Mesenchymal stem cell (in vitro differentiated cells and primary cell): ENCODE data around the gene SLC25A17.
A peak's percentile ranks its signal among the peaks of the same experiment; 100 is the strongest.

Experiments used
- DNase-seq: peaks from one replicate; pipeline ENCODE4 v3.0.0-alpha.2; 2013
- H2AFZ ChIP-seq: one replicate; pipeline ENCODE4 v1.6.1; 2013; ENCODE audit warnings: low read depth, mild to moderate bottlenecking, control low read depth, inconsistent platforms, low read length, moderate library complexity
- H2AK5ac ChIP-seq: 2 replicates; pipeline ENCODE4 v1.6.1; 2013; ENCODE audit warnings: low read length, moderate library complexity, mild to moderate bottlenecking, inconsistent platforms; ENCODE audit not compliant: severe bottlenecking
- H2BK120ac ChIP-seq: one replicate; pipeline ENCODE4 v1.6.1; 2013; ENCODE audit warnings: low read depth, mild to moderate bottlenecking, inconsistent platforms, low read length, moderate library complexity
- H2BK12ac ChIP-seq, 2 experiments: one replicate each; pipeline ENCODE4 v1.6.1; 2013; ENCODE audit warnings: inconsistent platforms in 2 of 2, low read length in 2 of 2, mild to moderate bottlenecking in 2 of 2, moderate library complexity in 2 of 2, control low read depth in 1 of 2
- H2BK15ac ChIP-seq: one replicate; pipeline ENCODE4 v1.6.1; 2013; ENCODE audit warnings: mild to moderate bottlenecking, low read depth, inconsistent platforms; ENCODE audit not compliant: poor library complexity, severe bottlenecking
- H2BK5ac ChIP-seq: 2 replicates; pipeline ENCODE4 v1.6.1; 2013; ENCODE audit warnings: low read depth, mild to moderate bottlenecking, low read length, control low read depth, inconsistent platforms; ENCODE audit not compliant: poor library complexity, severe bottlenecking
- H3K14ac ChIP-seq, 2 experiments: one replicate each; pipeline ENCODE4 v1.6.1; 2013; ENCODE audit warnings: inconsistent platforms in 2 of 2, low read length in 2 of 2, control low read depth in 1 of 2, mild to moderate bottlenecking in 1 of 2, moderate library complexity in 1 of 2
- H3K18ac ChIP-seq, 2 experiments: one replicate each; pipeline ENCODE4 v1.6.1; 2013; ENCODE audit warnings: inconsistent platforms in 2 of 2, low read length in 2 of 2, control low read depth in 1 of 2, low read depth in 1 of 2, mild to moderate bottlenecking in 1 of 2
- H3K23ac ChIP-seq, 2 experiments: one replicate each; pipeline ENCODE4 v1.6.1; 2013; ENCODE audit warnings: inconsistent platforms in 2 of 2, low read length in 2 of 2, mild to moderate bottlenecking in 2 of 2, moderate library complexity in 2 of 2, control low read depth in 1 of 2
- H3K27ac ChIP-seq: 2 replicates; pipeline ENCODE4 v1.5.1; 2013; ENCODE audit warnings: mild to moderate bottlenecking, moderate library complexity, low read length, control low read depth, inconsistent platforms; ENCODE audit not compliant: poor library complexity, severe bottlenecking
- H3K27me3 ChIP-seq, 2 experiments: 2 replicates each; pipeline versions ENCODE4 v1.6.1 to v1.7.0; 2013; ENCODE audit warnings: low read length in 2 of 2, mild to moderate bottlenecking in 2 of 2, moderate library complexity in 2 of 2, control low read depth in 1 of 2, inconsistent platforms in 1 of 2; ENCODE audit not compliant: control insufficient read depth in 1 of 2, insufficient read depth in 1 of 2
- H3K36me3 ChIP-seq, 2 experiments: 2 replicates each; pipeline versions ENCODE4 v1.6.1 to v1.7.0; 2013; ENCODE audit warnings: low read length in 2 of 2, control low read depth in 1 of 2, inconsistent platforms in 1 of 2, low read depth in 1 of 2, mild to moderate bottlenecking in 1 of 2; ENCODE audit not compliant: insufficient read depth in 2 of 2, control insufficient read depth in 1 of 2
- H3K4ac ChIP-seq, 2 experiments: one replicate each; pipeline ENCODE4 v1.6.1; 2013; ENCODE audit warnings: inconsistent platforms in 2 of 2, low read length in 2 of 2, mild to moderate bottlenecking in 2 of 2, moderate library complexity in 2 of 2, control low read depth in 1 of 2, low read depth in 1 of 2
- H3K4me1 ChIP-seq: 2 replicates; pipeline ENCODE4 v1.6.1; 2013; ENCODE audit warnings: low read depth, low read length, control low read depth; ENCODE audit not compliant: control insufficient read depth, insufficient read depth
- H3K4me2 ChIP-seq: 2 replicates; pipeline ENCODE4 v1.6.1; 2013; ENCODE audit warnings: low read length, mild to moderate bottlenecking, inconsistent platforms; ENCODE audit not compliant: poor library complexity, severe bottlenecking
- H3K4me3 ChIP-seq, 2 experiments: 2 replicates each; pipeline versions ENCODE4 v1.5.1 to v1.7.0; 2013; ENCODE audit warnings: low read length in 2 of 2, mild to moderate bottlenecking in 2 of 2, control low read depth in 1 of 2, low read depth in 1 of 2; ENCODE audit not compliant: insufficient read depth in 1 of 2
- H3K79me1 ChIP-seq: replicated peaks from 2 replicates; pipeline ENCODE4 v1.6.1; 2013; ENCODE audit warnings: mild to moderate bottlenecking, control low read depth, low read length, inconsistent platforms; ENCODE audit not compliant: poor library complexity, severe bottlenecking
- H3K9ac ChIP-seq: 2 replicates; pipeline ENCODE4 v1.7.0; 2013; ENCODE audit warnings: mild to moderate bottlenecking, low read length, moderate library complexity
- H3K9me3 ChIP-seq: 2 replicates; pipeline ENCODE4 v1.7.0; 2013; ENCODE audit warnings: mild to moderate bottlenecking, low read length; ENCODE audit not compliant: control insufficient read depth
- H4K8ac ChIP-seq: one replicate; pipeline ENCODE4 v1.6.1; 2013; ENCODE audit warnings: inconsistent platforms, mild to moderate bottlenecking, low read length, moderate library complexity
- H4K91ac ChIP-seq: one replicate; pipeline ENCODE4 v1.6.1; 2013; ENCODE audit warnings: mild to moderate bottlenecking, low read length, inconsistent platforms
- WGBS: methylation state at CpG from one replicate; pipeline ENCODE4 v1.1.7; 2013; ENCODE audit warnings: mixed read lengths; 5-methylcytosine and 5-hydroxymethylcytosine counted together

SLC25A17 gene

DNA sequence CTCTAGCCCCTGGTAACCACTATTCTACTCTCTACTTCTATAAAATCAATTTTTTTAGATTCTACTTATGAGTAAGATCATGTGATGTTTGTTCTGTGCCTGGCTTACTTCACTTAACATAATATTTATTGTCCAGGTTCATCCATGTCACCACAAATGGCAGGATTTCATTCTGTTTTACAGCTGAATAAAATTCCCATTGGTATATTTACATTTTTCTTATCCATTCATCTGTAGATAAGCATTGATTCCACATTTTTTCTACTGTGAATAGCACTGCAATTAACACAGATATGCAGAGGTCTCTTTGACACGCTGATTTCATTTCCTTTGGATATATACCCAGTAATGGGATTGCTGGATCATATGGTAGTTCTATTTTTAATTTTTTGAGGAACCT lies 15.8 kb downstream of the SLC25A17 start:
- Histone ChIP-seq H4K91ac (no peak overlapping the region), H3K18ac (no peak overlapping the region), H2BK12ac (no peak overlapping the region), H2AK5ac (no peak overlapping the region), H3K4me3 (no peak overlapping the region), H3K14ac (no peak overlapping the region), H3K27me3 (no peaks in the 10 kb centered on the region), H2BK15ac (no peak overlapping the region), H2BK120ac (no peak overlapping the region), H2AFZ (no peak overlapping the region), H3K4me2 (no peak overlapping the region), H3K9ac (no peak overlapping the region), H3K9me3 (no peaks in the 10 kb centered on the region), H3K36me3 (peaks cover 2 to 7% of the 10 kb centered on the region in 2 experiments), H4K8ac (no peak overlapping the region), H3K79me1 (peaks cover 29% of the 10 kb centered on the region), H3K4ac (no peak overlapping the region), H2BK5ac (no peak overlapping the region), H3K23ac (no peak overlapping the region), H3K4me1 (no peaks in the 10 kb centered on the region), H3K27ac (no peak overlapping the region)
- no CpG with 5 or more reads among the region's 1 CpG for WGBS
- no peak for DNase-seq

DNA sequence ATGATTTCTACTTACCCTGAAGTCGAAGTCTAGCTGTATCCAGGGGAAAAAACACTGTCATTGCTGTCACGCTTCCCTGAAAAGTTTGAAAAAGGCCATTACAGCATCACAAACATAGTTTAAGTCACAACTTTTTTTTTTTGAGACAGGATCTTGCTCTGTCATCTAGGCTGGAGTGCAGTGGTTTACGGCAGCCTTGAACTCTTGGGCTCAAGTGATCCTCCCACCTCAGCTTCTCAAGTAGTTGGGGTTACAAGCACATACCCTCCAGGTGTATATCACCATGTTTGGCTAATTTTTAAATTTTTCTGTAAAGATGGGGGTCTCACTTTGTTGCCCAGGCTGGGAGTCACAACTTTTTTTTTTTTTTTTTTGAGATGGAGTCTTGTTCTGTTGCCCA lies 20.1 kb downstream of the SLC25A17 start:
- DNase-seq: no peak
- peaks cover 3 to 8% of the 10 kb centered on the region in 2 experiments for H3K36me3 ChIP-seq
- peaks cover 18% of the 10 kb centered on the region for H3K79me1 ChIP-seq
- no peak overlapping the region for H2BK12ac ChIP-seq
- H2BK5ac ChIP-seq: no peak overlapping the region
- H3K23ac ChIP-seq: no peak overlapping the region
- H4K91ac ChIP-seq: no peak overlapping the region
- no peak overlapping the region for H3K4ac ChIP-seq
- no peak overlapping the region for H4K8ac ChIP-seq
- no peak overlapping the region for H3K14ac ChIP-seq
- no peak overlapping the region for H3K9ac ChIP-seq
- H2AK5ac ChIP-seq: no peak overlapping the region
- 100% methylated on average over 3 of the region's 3 CpGs for WGBS
- no peak overlapping the region for H3K4me3 ChIP-seq
- no peak overlapping the region for H2AFZ ChIP-seq
- H2BK120ac ChIP-seq: no peak overlapping the region
- no peaks in the 10 kb centered on the region for H3K27me3 ChIP-seq
- peaks cover 3% of the 10 kb centered on the region for H3K4me1 ChIP-seq
- no peak overlapping the region for H3K4me2 ChIP-seq
- H3K27ac ChIP-seq: no peak overlapping the region
- H3K9me3 ChIP-seq: no peaks in the 10 kb centered on the region
- H2BK15ac ChIP-seq: no peak overlapping the region
- H3K18ac ChIP-seq: no peak overlapping the region

DNA sequence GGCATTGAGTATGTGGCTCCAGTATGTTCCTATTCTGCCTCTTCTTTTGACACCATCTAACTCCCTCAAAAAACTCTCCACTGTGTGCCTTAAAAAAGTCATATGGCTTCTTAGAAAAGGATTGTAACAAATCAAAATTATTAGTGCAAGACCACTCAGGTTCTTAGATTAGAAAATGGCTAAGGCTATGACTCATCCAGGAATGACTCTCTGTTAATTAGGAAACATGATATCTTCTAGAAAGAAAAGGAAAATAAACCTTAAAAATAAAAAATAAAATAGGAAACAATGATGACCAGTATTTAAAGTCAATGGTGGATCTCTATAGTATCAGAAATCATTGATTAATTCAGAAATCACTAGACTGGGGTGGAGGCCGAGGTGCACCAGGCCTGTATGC lies 21.7 kb downstream of the SLC25A17 start:
- WGBS: 90% methylated on average over 1 of the region's 1 CpG

DNA sequence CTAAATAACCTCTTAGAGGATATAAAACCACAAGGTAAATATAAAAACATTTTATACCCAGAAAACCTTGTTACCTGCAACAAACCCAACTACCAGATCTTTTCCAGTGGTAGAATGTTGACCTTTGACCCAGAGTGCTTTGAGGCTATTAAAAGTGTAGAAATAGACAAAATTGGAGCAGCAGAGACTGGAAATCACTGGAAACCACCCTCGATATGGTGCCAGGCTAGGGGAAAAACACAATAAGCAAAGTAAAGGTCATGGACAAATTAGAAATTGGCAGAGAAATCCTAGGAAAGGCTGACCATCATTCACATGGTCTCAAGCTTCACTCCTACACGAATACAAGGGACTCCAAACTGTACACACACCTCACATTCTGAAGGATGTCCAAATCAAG lies 26.7 kb downstream of the SLC25A17 start:
- Histone ChIP-seq H3K27ac (no peak overlapping the region), H3K4ac (no peak overlapping the region), H2BK15ac (no peak overlapping the region), H3K79me1 (peaks cover 4% of the 10 kb centered on the region), H2AK5ac (no peak overlapping the region), H3K9ac (no peak overlapping the region), H4K91ac (no peak overlapping the region), H3K4me1 (no peaks in the 10 kb centered on the region), H3K4me2 (no peak overlapping the region), H2AFZ (no peak overlapping the region), H2BK120ac (no peak overlapping the region), H3K4me3 (no peak overlapping the region), H3K18ac (no peak overlapping the region), H3K14ac (no peak overlapping the region), H3K9me3 (no peaks in the 10 kb centered on the region), H2BK5ac (no peak overlapping the region), H3K27me3 (no peaks in the 10 kb centered on the region), H3K23ac (no peak overlapping the region), H4K8ac (no peak overlapping the region), H3K36me3 (peaks cover 4 to 50% of the 10 kb centered on the region in 2 experiments), H2BK12ac (no peak overlapping the region)
- DNase-seq: no peak
- WGBS: 85% methylated on average over 2 of the region's 2 CpGs

More for the DNA sequence above, 21.7 kb downstream of the SLC25A17 start:
- no peak overlapping the region for H2BK15ac ChIP-seq
- no peak overlapping the region for H3K4me2 ChIP-seq
- H3K79me1 ChIP-seq: peaks cover 13% of the 10 kb centered on the region
- H3K14ac ChIP-seq: peak overlapping the region in 1 of 2 experiments; percentile 20
- H3K27me3 ChIP-seq: no peaks in the 10 kb centered on the region
- no peak overlapping the region for H2AFZ ChIP-seq
- no peak overlapping the region for H2AK5ac ChIP-seq
- H2BK120ac ChIP-seq: no peak overlapping the region
- peaks cover 3% of the 10 kb centered on the region for H3K4me1 ChIP-seq
- no peak overlapping the region for H3K9ac ChIP-seq
- no peak overlapping the region for H3K27ac ChIP-seq
- H3K18ac ChIP-seq: no peak overlapping the region
- no peak overlapping the region for H4K91ac ChIP-seq
- H3K23ac ChIP-seq: no peak overlapping the region
- H3K9me3 ChIP-seq: no peaks in the 10 kb centered on the region
- no peak overlapping the region for H3K4me3 ChIP-seq
- H2BK12ac ChIP-seq: no peak overlapping the region
- no peak overlapping the region for H2BK5ac ChIP-seq
- no peak overlapping the region for H3K4ac ChIP-seq
- no peak overlapping the region for H4K8ac ChIP-seq
- DNase-seq: peak; percentile 28
- H3K36me3 ChIP-seq: peaks cover 8 to 16% of the 10 kb centered on the region in 2 experiments
